Lung (tissue), 12 donors: ENCODE data around the gene TMPRSS3. TPM values are rescaled to one million over a fixed set of nuclear protein-coding genes. Genes with fewer than 3 reads are reported as not detected.

Experiments used
- ATAC-seq: fragments of 200-7000 bp; cut with Tn5 transposase; one replicate; pipeline ENCODE4 v1.9.1; 2020; ENCODE audit warnings: moderate number of reproducible peaks; ENCODE audit not compliant: insufficient read depth, low FRiP score
- DNase-seq, 3 donors: peaks; one replicate each; pipeline ENCODE4 v3.0.0-alpha.2; 2013 to 2017
- H3K27ac ChIP-seq, 2 donors: one replicate each; pipeline ENCODE4 v1.5.1; 2013; ENCODE audit warnings: mild to moderate bottlenecking in 2 of 2, moderate library complexity in 2 of 2, control low read depth in 1 of 2, inconsistent platforms in 1 of 2, low read depth in 1 of 2, low read length in 1 of 2
- H3K27me3 ChIP-seq, 3 donors: one replicate each; pipeline ENCODE4 v1.5.1; 2013; ENCODE audit warnings: low read length in 2 of 3; ENCODE audit not compliant: control insufficient read depth in 3 of 3, insufficient read depth in 3 of 3
- H3K36me3 ChIP-seq, 4 donors: one replicate each; pipeline ENCODE4 v1.5.1; 2013; ENCODE audit warnings: low read length in 4 of 4, mild to moderate bottlenecking in 1 of 4, moderate library complexity in 1 of 4; ENCODE audit not compliant: control insufficient read depth in 4 of 4, insufficient read depth in 4 of 4
- H3K4me1 ChIP-seq, 5 donors: one replicate each; pipeline ENCODE4 v1.5.1; 2013; ENCODE audit warnings: low read length in 5 of 5, mild to moderate bottlenecking in 2 of 5, moderate library complexity in 1 of 5; ENCODE audit not compliant: control insufficient read depth in 5 of 5, insufficient read depth in 5 of 5
- H3K4me3 ChIP-seq: one replicate; pipeline ENCODE4 v1.5.1; 2013; ENCODE audit warnings: mild to moderate bottlenecking, control low read depth, moderate library complexity
- H3K9ac ChIP-seq, 2 donors: one replicate each; pipeline ENCODE4 v1.5.1; 2013; ENCODE audit warnings: low read length in 2 of 2, control low read depth in 1 of 2; ENCODE audit not compliant: insufficient read depth in 1 of 2
- H3K9me3 ChIP-seq, 4 donors: one replicate each; pipeline ENCODE4 v1.5.1; 2013; ENCODE audit warnings: low read length in 3 of 4, mild to moderate bottlenecking in 1 of 4, moderate library complexity in 1 of 4; ENCODE audit not compliant: control insufficient read depth in 4 of 4, insufficient read depth in 3 of 4
- CTCF ChIP-seq: IDR thresholded peaks from 2 replicates; pipeline ENCODE4 v1.5.1; 2012; ENCODE audit warnings: mild to moderate bottlenecking; ENCODE audit errors: control extremely low read depth, extremely low read depth
- WGBS, 2 donors: extraction: QIAGEN DNeasy Blood & Tissue Kit; methylation state at CpG; one replicate each; pipeline ENCODE4 v1.1.7; 2013; 5-methylcytosine and 5-hydroxymethylcytosine counted together
- polyA plus RNA-seq, 2 donors: library from polyadenylated mRNA; stranded (reverse); fragments of 200-250 nt; gene quantifications; one replicate each; pipeline ENCODE4 v1.2.1, GENCODE V29; 2013
- total RNA-seq, 2 donors: library from RNA; depleted of rRNA in 1 of 2; stranded (reverse); fragments of >200 nt in 1 of 2; gene quantifications; one replicate each; pipeline ENCODE4 v1.2.1, GENCODE V29; 2014 to 2021
- donor health status: control.
- donor health status: control.
- donor health status: Bipolar disorder and iron deficiency.
- donor health status: healthy.
- donor health status: DM: yes; HTN: yes; CAD: no.

TMPRSS3 gene
- total and polyA plus RNA-seq, 4 donors = 2.1 to 7.9 (median 4.2) TPM

GRCh38 chr21:42373908-42374455, 21.9 kb downstream of the TMPRSS3 start:
- H3K27me3 ChIP-seq = no peaks in the 10 kb centered on the region
- no peak for TF ChIP-seq CTCF
- H3K9ac ChIP-seq = no peak overlapping the region
- ATAC-seq = no peak
- no peak overlapping the region for H3K27ac ChIP-seq
- H3K36me3 ChIP-seq = no peaks in the 10 kb centered on the region
- no peaks in the 10 kb centered on the region for H3K9me3 ChIP-seq
- H3K4me3 ChIP-seq = no peak overlapping the region
- H3K4me1 ChIP-seq = peaks cover 0 to 12% (median 0%) of the 10 kb centered on the region in 5 donors
- 90% methylated on average over 16 of the region's 16 CpGs for WGBS, 2 donors
- no peak for DNase-seq

- Histone ChIP-seq H3K9ac (no peak overlapping the region), H3K27ac (no peak overlapping the region), H3K4me3 (no peak overlapping the region), H3K4me1 (peaks cover 0 to 12% (median 0%) of the 10 kb centered on the region in 5 donors), H3K36me3 (no peaks in the 10 kb centered on the region), H3K9me3 (no peaks in the 10 kb centered on the region), H3K27me3 (no peaks in the 10 kb centered on the region)
- TF ChIP-seq CTCF = no peak
- ATAC-seq = no peak
- DNase-seq = no peak
- WGBS, 2 donors = 77 to 81% methylated on average over 25 of the region's 25 CpGs
Observed at GRCh38 chr21:42373196-42373907, 22.5 kb downstream of the TMPRSS3 start.

GRCh38 chr21:42370894-42371654, 24.8 kb downstream of the TMPRSS3 start:
- H3K9me3 ChIP-seq = no peaks in the 10 kb centered on the region
- DNase-seq (no peak), ATAC-seq (no peak)
- TF ChIP-seq CTCF = no peak
- H3K4me1 ChIP-seq = peaks cover 0 to 9% (median 0%) of the 10 kb centered on the region in 5 donors
- WGBS, 2 donors = 81 to 91% methylated on average over 18 of the region's 18 CpGs
- no peaks in the 10 kb centered on the region for H3K36me3 ChIP-seq
- H3K4me3 ChIP-seq = no peak overlapping the region
- no peaks in the 10 kb centered on the region for H3K27me3 ChIP-seq
- H3K27ac ChIP-seq = no peak overlapping the region
- H3K9ac ChIP-seq = no peak overlapping the region
